Endodermal cell (in vitro differentiated cells): ENCODE data around the gene AGR2. TPM values are rescaled to one million over a fixed set of nuclear protein-coding genes. Genes with fewer than 3 reads are reported as not detected.

Source experiments
- DNase-seq: peaks from one replicate; pipeline ENCODE4 v3.0.0-alpha.2; 2017
- H3K27ac ChIP-seq: 2 replicates; pipeline ENCODE4 v1.5.1; 2013; ENCODE audit warnings: mild to moderate bottlenecking, low read depth, low read length, moderate library complexity
- H3K27me3 ChIP-seq: 2 replicates; pipeline ENCODE4 v1.6.1; 2013; ENCODE audit warnings: mild to moderate bottlenecking, low read length, moderate library complexity; ENCODE audit not compliant: insufficient read depth, control insufficient read depth, poor library complexity, severe bottlenecking
- H3K36me3 ChIP-seq: 2 replicates; pipeline ENCODE4 v1.7.0; 2013; ENCODE audit warnings: mild to moderate bottlenecking, low read length, moderate library complexity; ENCODE audit not compliant: control insufficient read depth, insufficient read depth
- H3K4me1 ChIP-seq: one replicate; pipeline ENCODE4 v1.7.0; 2013; ENCODE audit warnings: low read length; ENCODE audit not compliant: control insufficient read depth, insufficient read depth
- H3K4me3 ChIP-seq: 2 replicates; pipeline ENCODE4 v1.5.1; 2013; ENCODE audit warnings: mild to moderate bottlenecking, low read length, moderate library complexity
- H3K9ac ChIP-seq: 2 replicates; pipeline ENCODE4 v1.6.1; 2013; ENCODE audit warnings: mild to moderate bottlenecking, low read length, moderate library complexity; ENCODE audit not compliant: poor library complexity, severe bottlenecking; ENCODE audit errors: extremely low read depth
- H3K9me3 ChIP-seq: 2 replicates; pipeline ENCODE4 v1.6.1; 2013; ENCODE audit warnings: mild to moderate bottlenecking, low read length, moderate library complexity; ENCODE audit not compliant: control insufficient read depth
- H3K27ac Mint-ChIP-seq: 2 replicates; pipeline ENCODE4 v1.8.0; 2020; ENCODE audit warnings: mixed read lengths
- H3K27me3 Mint-ChIP-seq: 2 replicates; pipeline ENCODE4 v1.8.0; 2021; ENCODE audit warnings: mild to moderate bottlenecking, mixed read lengths; ENCODE audit not compliant: insufficient read depth
- H3K36me3 Mint-ChIP-seq: 2 replicates; pipeline ENCODE4 v1.8.0; 2020; ENCODE audit warnings: low read depth, mixed read lengths
- H3K4me1 Mint-ChIP-seq: 2 replicates; pipeline ENCODE4 v1.8.0; 2020; ENCODE audit warnings: mixed read lengths
- H3K4me3 Mint-ChIP-seq: 2 replicates; pipeline ENCODE4 v1.8.0; 2020; ENCODE audit warnings: mild to moderate bottlenecking, moderate library complexity, mixed read lengths
- H3K9me3 Mint-ChIP-seq: 2 replicates; pipeline ENCODE4 v1.8.0; 2020; ENCODE audit warnings: mild to moderate bottlenecking, mixed read lengths
- CTCF ChIP-seq: fragments of 200-600 bp; sonication (generic); conservative IDR thresholded peaks from 2 replicates; pipeline ENCODE4 v1.5.0; 2021; ENCODE audit warnings: antibody characterized with exemption, mild to moderate bottlenecking
- WGBS, 2 experiments: methylation state at CpG; one replicate each; pipeline versions ENCODE4 v1.1.5 to v1.1.7; 2013; ENCODE audit warnings: missing lambda C conversion rate in 2 of 2, mixed read lengths in 1 of 2; ENCODE audit not compliant: insufficient coverage in 1 of 2, insufficient read length in 1 of 2; 5-methylcytosine and 5-hydroxymethylcytosine counted together
- total RNA-seq, 2 donors: library from RNA; stranded (reverse); fragmentation: NEBNext Ultra II Directional in 1 of 2; extraction: Animal tissue kit (Norgen Biotek cat#: 25700) in 1 of 2; gene quantifications; 2 replicates in 1 of 2; 3 replicates in 1 of 2; pipeline ENCODE4 v1.2.1, GENCODE V29; 2021

Gene AGR2
- total RNA-seq, 2 donors from 2014 or later, result not detected

GRCh38 chr7:16744518-16745250 lies 60.1 kb downstream of the AGR2 start:
- no peak overlapping the region for H3K27ac Mint-ChIP-seq
- TF ChIP-seq CTCF, result no peak

GRCh38 chr7:16743236-16743635 lies 61.6 kb downstream of the AGR2 start:
- Histone ChIP-seq H3K4me1 (peaks cover 27% of the 10 kb centered on the region), H3K9ac (no peak overlapping the region), H3K27ac (no peak overlapping the region), H3K9me3 (no peaks in the 10 kb centered on the region), H3K4me3 (no peak overlapping the region), H3K27me3 (no peaks in the 10 kb centered on the region), H3K36me3 (no peaks in the 10 kb centered on the region)
- Mint-ChIP-seq H3K27me3 (no peaks in the 10 kb centered on the region), H3K4me3 (no peak overlapping the region), H3K27ac (no peak overlapping the region), H3K4me1 (peaks cover 34% of the 10 kb centered on the region), H3K36me3 (no peaks in the 10 kb centered on the region), H3K9me3 (no peaks in the 10 kb centered on the region)
- WGBS, 2 experiments, result 93 to 100% methylated on average over 1 to 4 of the region's 4 CpGs
- no peak for DNase-seq
- no peak for TF ChIP-seq CTCF

More at GRCh38 chr7:16744518-16745250, 60.1 kb downstream of the AGR2 start:
- peaks cover 27% of the 10 kb centered on the region for H3K4me1 ChIP-seq
- no peaks in the 10 kb centered on the region for H3K36me3 ChIP-seq
- no peak overlapping the region for H3K27ac ChIP-seq
- H3K9me3 ChIP-seq, result no peaks in the 10 kb centered on the region
- H3K27me3 ChIP-seq, result no peaks in the 10 kb centered on the region
- Mint-ChIP-seq H3K4me1 (peaks cover 24% of the 10 kb centered on the region), H3K36me3 (no peaks in the 10 kb centered on the region), H3K4me3 (no peak overlapping the region), H3K27me3 (no peaks in the 10 kb centered on the region), H3K9me3 (no peaks in the 10 kb centered on the region)
- no peak overlapping the region for H3K9ac ChIP-seq
- DNase-seq, result no peak
- WGBS, 2 experiments, result 82 to 86% methylated on average over 2 to 6 of the region's 6 CpGs
- H3K4me3 ChIP-seq, result no peak overlapping the region

GRCh38 chr7:16742547-16742946 lies 62.3 kb downstream of the AGR2 start:
- H3K4me3 Mint-ChIP-seq, result no peak overlapping the region
- no peaks in the 10 kb centered on the region for H3K36me3 Mint-ChIP-seq
- DNase-seq, result no peak
- no peaks in the 10 kb centered on the region for H3K9me3 Mint-ChIP-seq
- H3K27me3 ChIP-seq, result no peaks in the 10 kb centered on the region
- no peak overlapping the region for H3K4me3 ChIP-seq
- 95 to 100% methylated on average over 2 to 3 of the region's 3 CpGs for WGBS, 2 experiments
- H3K27ac Mint-ChIP-seq, result no peak overlapping the region
- peaks cover 30% of the 10 kb centered on the region for H3K4me1 ChIP-seq
- no peaks in the 10 kb centered on the region for H3K36me3 ChIP-seq
- H3K27ac ChIP-seq, result no peak overlapping the region
- H3K27me3 Mint-ChIP-seq, result no peaks in the 10 kb centered on the region
- no peak for TF ChIP-seq CTCF
- H3K9ac ChIP-seq, result no peak overlapping the region
- H3K4me1 Mint-ChIP-seq, result peaks cover 41% of the 10 kb centered on the region
- H3K9me3 ChIP-seq, result no peaks in the 10 kb centered on the region

Other genes starting within 250 kb of the AGR2 start
- gene ANKMY2, start 159.2 kb downstream of the AGR2 start, total RNA-seq, result 10 to 100 TPM; 37.7 to 73.4 TPM
- 10 to 100 TPM; 75.1 to 87.7 TPM for gene BZW2, start 158.8 kb downstream of the AGR2 start, total RNA-seq
- 10 to 100 TPM; 34.9 to 51.2 TPM for gene TSPAN13, start 51.2 kb downstream of the AGR2 start, total RNA-seq
- not detected for gene AGR3, start 77.0 kb upstream of the AGR2 start, total RNA-seq